GM21825 (cell line): ENCODE data around the gene CELF2.

Experiments
- ATAC-seq: cut with Tn5 transposase; IDR thresholded peaks from one replicate; pipeline ENCODE4 v1.9.1; 2021; ENCODE audit warnings: mild to moderate bottlenecking, moderate library complexity; ENCODE audit not compliant: unreplicated experiment

The CELF2 gene

GRCh38 chr10:11311027-11311426 lies 293.4 kb downstream of the CELF2 start:
- ATAC-seq = no peak

DNA sequence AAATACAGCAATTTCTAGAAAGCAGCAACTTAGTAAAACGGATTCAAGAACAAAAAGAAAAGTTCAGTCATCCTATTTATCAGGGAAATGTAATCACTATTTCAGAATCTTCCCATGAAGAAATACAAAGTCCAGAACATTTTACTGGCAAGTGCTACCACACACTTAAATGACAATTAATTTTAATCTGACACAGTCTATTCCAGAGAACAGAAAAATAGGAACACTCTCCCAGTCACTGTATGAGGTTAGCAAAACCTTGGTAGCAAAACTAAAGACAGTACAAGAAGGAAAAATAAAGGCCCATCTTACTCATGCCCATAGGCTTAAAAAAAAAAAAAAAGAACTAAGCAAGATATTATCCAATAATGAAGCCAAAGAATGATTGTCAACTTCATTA lies 295.8 kb downstream of the CELF2 start:
- no peak for ATAC-seq

- ATAC-seq = no peak
Measured at GRCh38 chr10:11317936-11318670, 300.4 kb downstream of the CELF2 start.

- no peak for ATAC-seq
Measured at GRCh38 chr10:11318826-11319598, 301.3 kb downstream of the CELF2 start.

GRCh38 chr10:11319990-11320602 lies 302.4 kb downstream of the CELF2 start:
- no peak for ATAC-seq

- ATAC-seq = no peak
Measured at GRCh38 chr10:11320809-11321520, 303.3 kb downstream of the CELF2 start.

DNA sequence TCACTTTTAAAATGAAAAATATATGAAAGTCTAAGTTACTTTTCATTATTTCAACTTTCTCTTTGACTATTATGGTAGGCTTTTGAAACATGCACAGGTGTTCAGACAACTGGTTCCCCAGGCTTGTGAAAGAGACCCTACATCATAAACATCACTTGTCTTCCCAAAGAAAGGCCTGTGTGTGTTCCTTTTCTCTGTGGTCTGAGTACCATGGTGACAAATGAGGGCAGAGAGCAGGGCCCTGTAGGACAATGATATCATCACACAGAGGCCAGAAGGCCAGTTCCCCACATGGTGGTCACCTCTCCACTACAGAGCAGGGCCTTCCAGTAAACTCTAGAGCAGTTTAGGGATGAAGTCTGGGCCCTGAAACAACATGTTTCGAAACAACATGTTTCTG lies 305.0 kb downstream of the CELF2 start:
- no peak for ATAC-seq

DNA sequence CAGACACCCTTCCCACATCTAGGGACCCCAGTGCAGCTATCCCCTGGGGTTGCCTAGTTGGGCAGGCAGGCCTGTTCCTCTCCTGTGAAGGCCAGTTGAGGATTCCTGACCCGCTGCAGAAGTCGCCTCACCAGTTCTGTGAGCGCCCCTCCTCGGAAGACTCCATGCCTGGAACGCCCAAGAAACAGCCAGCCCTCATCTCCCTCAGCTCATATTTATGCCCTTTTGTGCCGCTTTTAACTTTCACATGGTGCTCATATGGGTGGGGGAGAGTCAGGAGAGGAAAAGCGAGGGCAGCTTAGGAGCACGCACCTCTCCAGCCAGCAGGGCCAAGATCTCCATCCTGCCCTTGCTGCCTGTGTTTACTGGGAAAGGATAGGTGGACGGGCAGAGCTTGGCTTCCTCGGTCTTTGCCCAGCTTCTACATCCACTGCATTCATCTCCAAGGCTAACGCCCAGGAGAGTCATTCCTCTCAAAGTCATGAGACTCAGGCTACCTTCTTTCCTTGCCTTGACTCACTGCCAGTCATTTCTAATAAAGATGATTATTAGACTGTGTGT lies 307.2 kb downstream of the CELF2 start:
- no peak for ATAC-seq

DNA sequence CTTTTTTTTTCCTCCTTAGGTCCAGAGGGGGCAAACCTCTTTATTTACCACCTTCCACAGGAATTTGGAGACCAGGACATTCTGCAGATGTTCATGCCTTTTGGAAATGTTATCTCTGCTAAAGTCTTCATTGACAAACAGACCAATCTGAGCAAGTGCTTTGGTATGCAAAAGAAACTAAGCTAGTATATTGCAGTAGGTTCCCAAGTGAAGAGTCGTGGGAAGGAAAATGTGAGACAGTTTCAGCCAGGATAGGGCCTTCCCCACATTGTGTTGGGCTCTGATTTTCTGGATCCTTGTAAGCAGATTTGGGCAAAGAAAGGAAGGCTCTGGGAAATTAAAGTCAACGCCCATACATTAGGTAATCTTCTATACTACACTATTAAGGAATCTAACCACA lies 308.1 kb downstream of the CELF2 start:
- ATAC-seq = no peak

GRCh38 chr10:11326241-11326640 lies 308.6 kb downstream of the CELF2 start:
- no peak for ATAC-seq

- ATAC-seq = no peak
Measured at GRCh38 chr10:11326913-11327616, 309.4 kb downstream of the CELF2 start.

DNA sequence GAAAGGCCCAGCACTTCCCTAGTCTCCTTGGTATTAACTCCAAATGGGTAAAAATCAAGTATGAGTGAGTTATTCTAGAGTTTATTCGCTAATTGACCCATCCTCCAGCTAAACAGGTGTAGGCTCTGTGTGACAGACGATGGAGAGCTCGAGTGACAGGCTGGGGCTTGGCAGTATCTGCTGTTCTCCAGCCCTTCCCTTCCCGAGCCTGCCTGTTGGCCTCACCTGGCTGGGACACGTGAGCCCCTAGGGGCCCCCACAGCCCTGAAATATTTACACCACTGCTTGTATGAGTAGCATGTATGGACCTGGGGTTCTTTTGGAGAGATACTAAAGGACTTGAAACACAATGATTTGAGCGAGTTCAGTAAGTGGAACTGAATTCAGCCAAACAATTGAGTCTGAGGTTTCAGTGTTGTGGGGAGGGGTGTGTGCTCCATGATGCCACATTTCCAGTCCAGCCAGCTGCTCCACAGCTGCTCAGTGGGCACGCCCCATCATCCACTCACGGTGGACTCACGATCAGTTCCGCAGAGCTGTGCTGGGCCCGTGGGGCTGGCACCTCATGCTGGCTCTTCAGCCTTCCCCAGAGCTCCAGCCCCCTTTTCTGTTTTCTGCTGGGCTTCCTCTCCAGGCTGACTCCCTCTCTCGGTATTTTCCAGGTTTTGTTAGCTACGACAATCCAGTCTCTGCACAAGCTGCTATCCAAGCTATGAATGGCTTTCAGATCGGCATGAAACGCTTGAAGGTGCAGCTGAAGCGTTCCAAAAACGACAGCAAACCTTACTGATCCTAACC lies 310.8 kb downstream of the CELF2 start:
- ATAC-seq = no peak

DNA sequence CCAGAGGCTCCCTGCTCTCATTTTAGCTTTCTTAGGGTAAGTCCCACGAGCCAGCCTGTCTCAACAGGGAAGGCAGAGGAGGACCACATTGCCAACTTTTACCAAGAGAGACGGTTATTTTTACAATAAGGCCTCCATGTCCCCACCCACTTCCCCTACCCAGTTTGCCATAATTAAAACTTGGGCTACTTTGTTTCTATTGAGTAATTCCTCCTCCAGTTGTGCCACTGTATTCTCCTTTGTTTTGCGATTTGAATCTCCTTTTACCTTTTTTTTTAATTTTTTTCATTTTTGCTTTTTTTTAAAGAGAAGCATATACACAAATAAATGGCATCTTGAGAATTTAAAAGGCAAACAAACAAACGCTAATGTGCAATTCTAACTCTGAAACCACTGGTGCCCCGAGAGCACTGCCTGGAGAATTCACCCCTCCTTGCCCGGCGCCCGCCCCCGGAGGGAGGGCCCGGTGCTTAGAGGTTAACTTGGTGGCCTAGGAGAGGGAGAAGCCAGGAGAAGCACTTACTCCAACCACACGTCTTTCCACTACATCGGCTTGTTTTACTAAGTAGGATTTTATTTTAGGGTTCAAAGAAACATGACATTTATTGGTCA lies 311.5 kb downstream of the CELF2 start:
- no peak for ATAC-seq

DNA sequence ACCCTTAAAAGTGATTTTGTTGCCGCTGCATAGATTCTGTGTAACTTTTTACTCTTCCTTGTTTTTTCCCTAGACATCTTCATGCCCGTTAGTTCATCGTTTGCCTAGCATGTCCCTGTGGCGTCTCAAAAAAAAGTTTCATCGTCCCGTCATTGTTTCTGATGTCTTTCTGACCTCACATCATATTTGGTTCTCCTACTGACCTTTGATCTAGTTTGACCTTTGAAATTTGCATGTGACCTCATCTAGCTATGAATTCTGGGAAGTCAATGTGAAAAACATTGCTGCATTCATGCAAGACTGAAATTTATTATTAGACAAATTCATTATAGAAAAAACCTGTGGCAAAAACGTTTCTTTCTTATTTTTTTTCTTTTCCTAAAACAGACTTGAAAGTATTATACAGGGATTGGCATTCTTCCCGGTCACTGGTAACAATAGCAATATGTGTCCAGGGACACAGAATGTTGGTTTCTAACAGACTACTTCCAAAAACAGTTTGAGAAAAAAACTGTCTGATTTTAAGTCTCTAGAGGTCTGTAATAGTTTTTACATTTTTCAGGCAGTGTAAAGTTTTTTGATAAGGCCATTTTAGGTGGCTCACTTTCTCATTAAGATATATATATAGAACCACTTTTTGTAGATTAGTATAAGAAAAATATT lies 312.8 kb downstream of the CELF2 start:
- ATAC-seq = no peak

GRCh38 chr10:11331046-11331577 lies 313.4 kb downstream of the CELF2 start:
- ATAC-seq = no peak

DNA sequence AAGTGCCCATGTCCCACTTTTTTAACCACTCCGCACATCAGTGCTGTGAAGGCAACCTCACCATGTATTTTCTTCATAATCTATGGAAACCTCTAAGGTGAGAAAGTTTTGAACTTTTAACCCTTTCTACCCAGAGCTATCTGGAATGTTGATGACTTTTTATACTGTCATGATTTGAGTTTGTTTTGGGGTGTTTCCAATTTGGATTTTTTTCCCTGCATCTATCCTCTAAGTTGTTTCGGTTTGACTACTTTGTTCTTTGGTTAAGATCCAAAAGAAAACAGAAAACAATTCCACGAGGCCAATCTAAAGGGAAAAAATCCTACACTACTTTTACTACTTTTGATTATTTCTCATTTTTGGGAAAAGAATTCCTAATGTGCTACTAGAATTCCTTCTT lies 314.1 kb downstream of the CELF2 start:
- no peak for ATAC-seq

- ATAC-seq = no peak
Measured at GRCh38 chr10:11332846-11333245, 315.2 kb downstream of the CELF2 start.

- ATAC-seq = no peak
Measured at GRCh38 chr10:11334436-11334835, 316.8 kb downstream of the CELF2 start.
